ENCODE data around the gene HLA-DRB1.
"Not testable (repeated sequence)": the region's sequence is repeated elsewhere in the genome, so short reads cannot be mapped to it uniquely, and the experiment has no call there.

The HLA-DRB1 gene

DNA sequence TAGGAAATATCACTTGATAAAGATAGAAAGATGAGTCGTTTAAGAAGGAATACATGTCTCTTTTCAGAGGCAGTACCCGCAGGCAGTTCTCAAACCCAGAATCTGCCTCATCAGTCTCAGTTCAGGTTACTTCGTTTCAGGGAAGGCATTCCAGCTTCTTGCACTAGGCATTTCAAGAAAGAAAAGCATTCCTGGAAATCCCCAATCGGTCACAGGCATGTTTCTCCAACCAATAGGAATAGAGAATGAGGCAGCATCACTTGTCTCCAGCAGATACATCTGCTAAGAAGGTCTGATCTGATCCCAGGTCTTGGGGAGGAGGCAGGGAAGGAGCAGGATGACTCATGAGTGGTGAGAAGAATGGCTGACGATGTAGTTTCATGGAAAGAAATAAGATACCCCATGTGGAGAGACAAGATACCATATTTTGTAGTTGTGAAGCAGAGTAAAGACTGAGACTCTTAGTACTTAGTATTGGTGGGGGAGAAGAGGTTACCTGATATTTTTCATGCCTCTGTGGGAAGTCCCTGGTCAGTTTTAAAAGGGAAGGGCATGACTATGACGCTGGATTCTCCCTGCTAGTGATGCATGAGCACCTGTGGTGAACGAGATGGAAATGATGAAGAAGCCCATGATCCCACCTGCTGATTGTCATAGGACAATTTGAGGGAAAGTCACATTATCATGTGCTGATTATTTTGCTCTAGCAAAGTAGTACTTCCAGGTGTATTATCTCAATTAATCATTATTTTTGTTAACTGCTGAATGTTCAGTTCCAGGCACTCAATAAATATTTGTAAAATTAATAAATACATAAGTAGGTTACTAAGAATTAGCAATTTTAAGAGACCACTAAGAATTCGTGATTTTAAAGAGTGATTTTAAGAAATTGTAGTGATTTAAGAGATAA is 20.3 kb upstream of the HLA-DRB1 start:
- peak; percentile 91 for DNase-seq (ENCODE audit: low read depth)

DNA sequence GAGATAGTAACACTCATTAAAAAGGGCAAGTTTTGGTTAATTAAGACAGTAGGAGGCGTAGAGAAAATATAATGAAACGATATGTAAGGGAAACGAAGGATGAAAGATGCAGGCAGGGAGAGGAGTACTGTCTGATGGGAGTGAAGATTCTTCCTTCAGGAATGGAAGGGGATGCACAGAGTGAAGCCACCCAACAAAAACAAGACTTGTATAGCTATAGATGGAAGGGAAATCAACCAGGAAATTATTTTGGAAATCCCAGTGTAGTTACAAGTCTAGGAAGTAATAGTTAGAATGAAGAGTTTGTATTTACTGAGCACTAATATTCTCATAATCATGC is 19.7 kb upstream of the HLA-DRB1 start:
- no peak for DNase-seq (ENCODE audit: low read depth)

DNA sequence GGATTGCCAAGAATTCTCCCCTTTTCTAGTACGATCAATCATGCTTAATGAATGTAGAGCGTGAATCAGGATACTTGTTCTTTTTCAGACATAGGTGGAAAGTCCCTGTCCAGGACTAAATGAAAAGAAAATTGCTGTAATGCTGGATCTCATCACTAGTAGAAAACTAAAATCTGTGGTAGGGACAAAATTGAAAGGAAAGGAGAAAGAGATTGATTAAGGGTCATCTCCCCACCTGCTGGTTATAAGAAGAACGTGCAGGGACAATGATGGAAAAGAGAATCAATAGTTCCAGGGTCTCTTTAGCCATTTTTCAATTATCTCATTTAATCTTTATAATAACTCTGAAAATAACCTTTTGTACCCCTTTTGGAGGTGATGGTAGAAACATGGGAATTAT is 18.7 kb upstream of the HLA-DRB1 start:
- no peak for DNase-seq (ENCODE audit: low read depth)

GRCh38 chr6:32607988-32608298 is 18.3 kb upstream of the HLA-DRB1 start:
- no peak for DNase-seq (ENCODE audit: low read depth)

DNA sequence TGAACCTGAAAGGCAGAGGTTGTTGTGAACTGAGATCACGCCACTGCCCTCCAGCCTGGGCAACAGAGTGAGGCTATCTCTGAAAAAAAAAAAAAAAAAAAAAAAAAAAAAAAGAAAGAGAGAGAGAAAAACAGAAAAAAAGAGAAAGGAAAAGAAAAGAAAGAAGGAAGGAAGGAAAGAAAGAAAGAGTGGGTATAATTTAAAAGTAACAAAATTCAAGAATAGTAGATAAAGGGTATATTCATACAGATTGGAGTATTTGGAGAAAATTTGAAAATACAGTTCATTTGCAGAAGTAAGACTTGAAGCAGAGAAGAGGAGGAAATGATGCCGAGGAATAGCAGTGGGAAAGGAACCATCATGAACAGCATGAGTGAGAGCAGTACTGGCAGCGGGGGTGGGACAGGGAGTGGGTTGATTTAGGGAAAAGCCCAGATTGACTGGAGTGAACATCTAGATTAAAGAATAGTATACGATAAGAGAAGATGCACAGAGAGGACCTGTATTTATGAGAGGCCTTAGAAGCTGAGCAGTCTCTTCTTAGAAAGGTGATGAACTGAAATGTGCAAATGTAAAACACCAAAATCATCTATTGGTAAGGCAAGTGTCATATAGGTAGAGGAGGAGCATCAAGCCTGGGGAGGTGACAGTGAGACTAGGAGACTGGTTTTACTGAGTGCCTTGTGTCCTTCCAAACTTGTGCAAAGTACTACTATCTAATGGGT is 17.8 kb upstream of the HLA-DRB1 start:
- no peak for DNase-seq (ENCODE audit: low read depth)

- DNase-seq (ENCODE audit: low read depth) = no peak
Measured at GRCh38 chr6:32604434-32604877, 14.8 kb upstream of the HLA-DRB1 start.

DNA sequence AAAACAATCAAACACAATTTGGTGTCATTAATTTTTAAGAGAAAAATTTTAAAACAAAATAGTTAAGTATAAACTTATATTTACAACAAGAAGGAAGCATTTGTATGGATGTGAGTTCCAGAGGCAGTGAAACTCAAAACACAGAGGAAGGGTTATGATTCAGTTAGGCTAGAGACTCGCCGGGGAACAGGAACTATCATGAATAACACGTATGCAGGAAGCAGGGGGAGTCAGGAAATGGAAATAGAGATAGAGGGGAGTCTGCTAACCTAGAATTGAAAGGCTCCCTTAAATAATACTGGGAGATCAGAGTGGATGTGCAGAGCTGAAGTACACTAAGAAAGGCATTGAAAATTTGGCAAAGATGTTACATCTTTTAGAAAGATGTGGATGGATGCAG is 14.2 kb upstream of the HLA-DRB1 start:
- no peak for DNase-seq (ENCODE audit: low read depth)

- DNase-seq (ENCODE audit: low read depth) = no peak
Measured at GRCh38 chr6:32603222-32603621, 13.6 kb upstream of the HLA-DRB1 start.

- DNase-seq (ENCODE audit: low read depth) = no peak
Measured at GRCh38 chr6:32602383-32602782, 12.7 kb upstream of the HLA-DRB1 start.

- DNase-seq (ENCODE audit: low read depth) = no peak
Measured at GRCh38 chr6:32597024-32597423, 7.4 kb upstream of the HLA-DRB1 start.

GRCh38 chr6:32590713-32591112 is 1.1 kb upstream of the HLA-DRB1 start:
- not testable (repeated sequence) for DNase-seq (ENCODE audit: low read depth)

GRCh38 chr6:32588156-32588555 is 1.5 kb downstream of the HLA-DRB1 start:
- DNase-seq (ENCODE audit: low read depth) = no peak

DNA sequence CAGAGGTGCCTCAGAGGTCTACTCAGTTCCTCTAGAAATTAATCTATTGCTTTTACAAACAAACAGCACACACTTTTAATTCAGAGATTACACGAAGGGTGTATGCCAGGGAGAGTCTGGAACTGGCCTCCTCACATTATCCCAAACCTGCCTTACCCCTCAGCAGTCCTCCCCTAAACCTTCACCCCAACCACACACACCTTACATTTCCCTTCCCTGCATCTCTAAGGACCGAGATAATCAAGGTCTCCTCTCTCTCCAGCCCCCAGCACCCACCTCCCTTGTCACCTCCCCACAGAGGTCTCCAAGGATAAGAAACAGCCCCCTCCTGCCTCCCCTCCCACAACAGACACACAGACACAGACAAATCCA is 6.1 kb downstream of the HLA-DRB1 start:
- no peak for DNase-seq (ENCODE audit: low read depth)

DNA sequence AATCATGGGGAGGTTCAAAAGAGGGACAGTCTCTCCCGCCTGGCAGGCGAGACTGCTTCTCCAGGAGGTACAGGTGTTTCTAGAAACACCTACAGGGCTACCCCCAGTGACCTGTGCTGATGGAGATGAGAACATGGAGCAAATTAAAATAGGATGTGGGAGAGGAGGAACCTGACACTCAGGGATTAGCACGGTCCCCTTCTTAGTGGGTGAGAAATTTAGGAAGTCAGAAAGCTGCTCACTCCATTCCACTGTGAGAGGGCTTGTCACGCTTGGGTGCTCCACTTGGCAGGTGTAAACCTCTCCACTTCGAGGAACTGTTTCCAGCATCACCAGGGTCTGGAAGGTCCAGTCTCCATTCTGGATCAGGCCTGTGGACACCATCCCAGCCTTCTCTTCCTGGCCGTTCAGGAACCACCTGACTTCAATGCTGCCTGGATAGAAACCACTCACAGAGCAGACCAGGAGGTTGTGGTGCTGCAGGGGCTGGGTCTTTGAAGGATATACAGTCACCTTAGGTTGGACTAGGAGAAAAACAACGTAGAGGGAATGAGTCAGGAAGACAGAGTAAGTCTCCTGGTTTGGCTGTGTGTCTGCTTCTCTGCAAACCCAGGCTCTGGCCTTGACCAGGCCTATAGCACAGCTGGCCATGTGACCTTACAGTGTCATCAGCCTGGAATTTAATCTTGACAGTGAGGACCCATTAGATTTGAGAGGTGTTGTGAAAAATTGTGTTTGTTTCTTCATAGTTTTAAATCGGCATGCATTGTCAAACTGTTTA is 8.1 kb downstream of the HLA-DRB1 start:
- DNase-seq (ENCODE audit: low read depth) = no peak

DNA sequence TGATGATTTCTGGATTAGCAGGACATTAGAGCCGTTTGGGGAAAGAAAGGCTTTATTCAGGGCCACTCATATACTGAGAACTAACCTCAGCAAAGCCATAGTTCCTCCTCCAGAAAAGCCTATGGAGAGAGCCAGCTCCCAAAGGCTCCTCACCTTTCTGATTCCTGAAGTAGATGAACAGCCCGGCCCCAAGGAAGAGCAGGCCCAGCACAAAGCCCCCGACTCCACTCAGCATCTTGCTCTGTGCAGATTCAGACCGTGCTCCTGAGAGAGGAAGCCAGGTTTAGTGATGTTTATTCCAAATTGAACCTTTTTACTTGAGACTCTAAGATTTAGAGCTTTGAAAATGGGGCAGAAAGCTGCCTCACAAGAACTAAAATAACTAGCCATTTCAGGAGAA is 9.1 kb downstream of the HLA-DRB1 start:
- no peak for DNase-seq (ENCODE audit: low read depth)

GRCh38 chr6:32578962-32579361 is 10.7 kb downstream of the HLA-DRB1 start:
- no peak for DNase-seq (ENCODE audit: low read depth)

GRCh38 chr6:32577493-32577892 is 12.2 kb downstream of the HLA-DRB1 start:
- DNase-seq (ENCODE audit: low read depth) = not testable (repeated sequence)

- no peak for DNase-seq (ENCODE audit: low read depth)
Measured at GRCh38 chr6:32576250-32576649, 13.4 kb downstream of the HLA-DRB1 start.

DNA sequence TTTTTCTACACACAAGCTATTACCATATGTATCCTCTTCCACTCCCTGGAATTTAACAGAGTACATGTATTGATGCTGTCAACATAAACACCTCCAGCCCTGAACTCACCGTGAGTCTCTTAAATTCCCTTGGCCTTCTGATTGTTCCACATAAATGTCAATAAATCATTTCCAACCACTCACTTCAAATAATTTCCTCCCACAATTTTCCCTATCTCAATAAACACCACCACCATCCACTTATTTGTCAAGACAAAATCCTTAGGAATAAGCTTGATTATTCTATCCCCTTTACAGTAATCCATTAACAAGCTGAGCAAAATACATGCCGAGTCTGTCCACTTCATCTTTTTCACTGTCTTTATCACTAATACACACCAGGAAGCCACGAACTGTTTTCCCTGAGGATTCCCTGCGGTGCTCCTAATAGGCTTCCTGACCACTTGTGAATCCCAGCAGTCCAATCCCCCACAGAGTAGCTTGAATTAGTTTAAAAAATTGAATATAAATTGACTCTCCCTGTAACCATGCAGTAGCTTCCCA is 19.2 kb downstream of the HLA-DRB1 start:
- DNase-seq (ENCODE audit: low read depth) = no peak

DNA sequence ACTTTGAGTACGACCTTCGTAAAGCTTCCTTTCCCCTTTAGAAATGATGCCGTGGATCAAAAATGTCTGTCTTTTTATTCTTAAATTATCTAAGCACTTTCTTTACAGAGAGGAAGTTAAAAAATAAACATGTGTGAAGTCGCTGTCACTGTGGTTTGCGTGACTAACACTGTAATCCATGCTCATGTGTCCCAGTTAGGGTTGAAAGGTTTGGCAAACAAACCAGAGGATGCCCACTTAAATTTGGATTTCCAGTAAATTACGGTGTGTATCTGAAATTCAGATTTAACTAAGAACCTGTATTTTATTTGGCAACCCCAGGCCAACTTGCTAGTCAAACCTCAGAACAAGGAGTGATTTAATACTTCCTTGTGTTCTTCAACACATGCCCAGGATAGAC is 21.1 kb downstream of the HLA-DRB1 start:
- DNase-seq (ENCODE audit: low read depth) = no peak

GRCh38 chr6:32566957-32567356 is 22.7 kb downstream of the HLA-DRB1 start:
- no peak for DNase-seq (ENCODE audit: low read depth)

DNA sequence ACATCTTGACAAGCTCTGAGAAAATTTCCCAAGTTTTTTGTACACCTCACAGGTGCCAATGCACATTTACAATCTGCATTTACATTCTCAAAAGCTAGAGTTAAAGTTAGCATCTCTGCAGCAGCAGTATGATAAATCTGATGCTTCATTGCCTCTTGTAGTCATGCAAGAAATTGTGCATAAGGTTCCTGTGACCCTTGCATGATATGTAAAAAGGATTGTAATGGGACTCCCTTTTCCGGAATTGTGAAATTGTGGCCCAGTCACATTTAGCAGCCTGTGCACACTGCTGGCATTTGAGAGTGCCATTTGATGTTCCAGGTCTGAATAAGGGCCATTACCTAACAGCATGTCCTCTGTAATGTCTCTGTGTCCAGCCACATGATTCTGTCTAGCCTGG is 24.1 kb downstream of the HLA-DRB1 start:
- no peak for DNase-seq (ENCODE audit: low read depth)

- no peak for DNase-seq (ENCODE audit: low read depth)
Measured at GRCh38 chr6:32562940-32563339, 26.7 kb downstream of the HLA-DRB1 start.
